ENCODE data around the gene MGAM2. TPM values are rescaled to one million over a fixed set of nuclear protein-coding genes. Genes with fewer than 3 reads are reported as not detected.
"Not testable (repeated sequence)": the region's sequence is repeated elsewhere in the genome, so short reads cannot be mapped to it uniquely, and the experiment has no call there.

The MGAM2 gene
- total and polyA plus RNA-seq, 9 donors: 0.05 to 0.20 (median 0.11) TPM; not detected in 2

DNA sequence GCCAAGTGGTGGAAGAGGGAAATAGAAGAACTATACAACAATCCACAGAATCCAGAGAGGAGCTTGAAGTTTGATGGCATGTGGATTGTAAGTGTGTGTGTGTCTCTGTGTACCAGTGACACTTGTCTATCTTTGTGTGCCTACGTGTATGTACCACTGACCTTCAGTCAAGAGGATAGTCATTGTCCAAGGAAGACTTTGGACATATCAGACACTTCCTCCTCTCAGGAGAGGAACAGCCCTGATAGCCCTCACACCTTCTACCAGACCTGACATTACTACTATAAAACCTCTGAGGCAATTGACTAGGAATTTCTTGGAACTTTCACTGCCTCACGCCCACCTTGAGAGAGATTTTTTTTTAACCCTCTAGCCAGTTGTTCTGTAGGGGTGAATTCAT, 19.6 kb upstream of the MGAM2 start:
- Histone ChIP-seq H3K9me3 (no peaks in the 10 kb centered on the region), H3K4me1 (ENCODE audit: insufficient read depth) (no peaks in the 10 kb centered on the region), H3K27me3 (no peaks in the 10 kb centered on the region), H3K4me3 (no peak overlapping the region), H3K27ac (no peak overlapping the region), H3K36me3 (no peaks in the 10 kb centered on the region)
- intact Hi-C loops (cut with DNase I): no loop called here
- no peak for DNase-seq
- 53 to 65% (median 57%) methylated on average over 2 of the region's 2 CpGs for WGBS, 3 donors
- TF ChIP-seq, protein P1, sequence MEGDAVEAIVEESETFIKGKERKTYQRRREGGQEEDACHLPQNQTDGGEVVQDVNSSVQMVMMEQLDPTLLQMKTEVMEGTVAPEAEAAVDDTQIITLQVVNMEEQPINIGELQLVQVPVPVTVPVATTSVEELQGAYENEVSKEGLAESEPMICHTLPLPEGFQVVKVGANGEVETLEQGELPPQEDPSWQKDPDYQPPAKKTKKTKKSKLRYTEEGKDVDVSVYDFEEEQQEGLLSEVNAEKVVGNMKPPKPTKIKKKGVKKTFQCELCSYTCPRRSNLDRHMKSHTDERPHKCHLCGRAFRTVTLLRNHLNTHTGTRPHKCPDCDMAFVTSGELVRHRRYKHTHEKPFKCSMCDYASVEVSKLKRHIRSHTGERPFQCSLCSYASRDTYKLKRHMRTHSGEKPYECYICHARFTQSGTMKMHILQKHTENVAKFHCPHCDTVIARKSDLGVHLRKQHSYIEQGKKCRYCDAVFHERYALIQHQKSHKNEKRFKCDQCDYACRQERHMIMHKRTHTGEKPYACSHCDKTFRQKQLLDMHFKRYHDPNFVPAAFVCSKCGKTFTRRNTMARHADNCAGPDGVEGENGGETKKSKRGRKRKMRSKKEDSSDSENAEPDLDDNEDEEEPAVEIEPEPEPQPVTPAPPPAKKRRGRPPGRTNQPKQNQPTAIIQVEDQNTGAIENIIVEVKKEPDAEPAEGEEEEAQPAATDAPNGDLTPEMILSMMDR (IDR thresholded peaks at IDR 0.05): no peak
- no peak for TF ChIP-seq EP300 (IDR thresholded peaks at IDR 0.05)
- no peak for TF ChIP-seq POLR2A (IDR thresholded peaks at IDR 0.05)

DNA sequence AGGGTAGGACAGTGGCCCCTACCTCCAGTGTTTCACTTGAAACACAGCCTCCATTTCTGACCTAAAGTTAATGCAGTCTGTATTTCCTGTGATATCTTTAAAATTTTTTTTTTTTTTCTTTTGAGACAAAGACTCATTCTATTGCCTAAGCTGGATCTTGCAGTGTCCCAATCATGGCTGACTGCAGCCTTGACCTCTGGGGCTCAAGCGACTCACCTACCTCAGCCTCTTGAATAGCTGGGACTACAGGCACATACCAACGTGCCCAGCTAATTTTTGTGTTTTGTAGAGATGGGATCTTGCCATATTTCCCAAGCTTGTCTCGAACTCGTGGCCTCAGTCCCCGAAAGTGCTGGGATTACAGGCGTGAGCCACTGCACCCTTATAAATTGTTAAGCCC, 16.7 kb upstream of the MGAM2 start:
- no peaks in the 10 kb centered on the region for H3K27me3 ChIP-seq
- 86 to 89% (median 87%) methylated on average over 6 of the region's 6 CpGs for WGBS, 3 donors
- no peaks in the 10 kb centered on the region for H3K36me3 ChIP-seq
- no peak overlapping the region for H3K4me3 ChIP-seq
- H3K4me1 ChIP-seq (ENCODE audit: insufficient read depth): no peaks in the 10 kb centered on the region
- H3K27ac ChIP-seq: no peak overlapping the region
- no peaks in the 10 kb centered on the region for H3K9me3 ChIP-seq
- DNase-seq: no peak
- TF ChIP-seq EP300 (IDR thresholded peaks at IDR 0.05): no peak
- TF ChIP-seq, protein P1 (IDR thresholded peaks at IDR 0.05): no peak
- no peak for TF ChIP-seq POLR2A (IDR thresholded peaks at IDR 0.05)
- intact Hi-C loops (cut with DNase I): loop anchor here in 2 of 4 donors (2.0 to 5.0 kb wide), 2 partner anchors 30 to 33 kb away; no protein-coding TSS in a partner anchor

DNA sequence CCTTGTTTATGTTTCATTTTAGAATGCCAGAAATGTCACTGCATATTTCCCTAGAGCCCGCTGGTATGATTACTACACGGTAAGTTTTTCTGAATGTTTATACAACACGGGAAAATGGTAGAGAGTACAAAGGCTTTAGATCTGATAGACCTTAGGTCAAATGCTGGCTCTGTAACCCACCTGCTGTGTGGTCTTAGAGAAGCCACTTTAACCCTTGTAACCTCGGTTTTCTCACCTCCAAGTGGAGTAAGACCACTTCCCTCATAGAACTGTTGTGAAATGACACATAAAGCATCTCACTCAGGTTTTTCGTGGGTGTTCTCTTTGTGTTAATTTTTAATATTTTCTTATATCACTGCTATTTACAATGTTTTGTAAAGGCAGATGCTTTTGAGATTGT, 13.9 kb upstream of the MGAM2 start:
- DNase-seq: no peak
- Histone ChIP-seq H3K27ac (no peak overlapping the region), H3K4me1 (ENCODE audit: insufficient read depth) (no peaks in the 10 kb centered on the region), H3K27me3 (no peaks in the 10 kb centered on the region), H3K36me3 (no peaks in the 10 kb centered on the region), H3K9me3 (no peaks in the 10 kb centered on the region), H3K4me3 (no peak overlapping the region)
- WGBS, 3 donors: 68 to 76% (median 74%) methylated on average over 5 of the region's 5 CpGs
- intact Hi-C loops (cut with DNase I): loop anchor here in 1 of 4 donors (5.0 kb wide), 1 partner anchor 35 kb away; no protein-coding TSS in a partner anchor
- TF ChIP-seq EP300 (IDR thresholded peaks at IDR 0.05): no peak
- TF ChIP-seq, protein P1 (IDR thresholded peaks at IDR 0.05): no peak
- TF ChIP-seq POLR2A (IDR thresholded peaks at IDR 0.05): no peak

DNA sequence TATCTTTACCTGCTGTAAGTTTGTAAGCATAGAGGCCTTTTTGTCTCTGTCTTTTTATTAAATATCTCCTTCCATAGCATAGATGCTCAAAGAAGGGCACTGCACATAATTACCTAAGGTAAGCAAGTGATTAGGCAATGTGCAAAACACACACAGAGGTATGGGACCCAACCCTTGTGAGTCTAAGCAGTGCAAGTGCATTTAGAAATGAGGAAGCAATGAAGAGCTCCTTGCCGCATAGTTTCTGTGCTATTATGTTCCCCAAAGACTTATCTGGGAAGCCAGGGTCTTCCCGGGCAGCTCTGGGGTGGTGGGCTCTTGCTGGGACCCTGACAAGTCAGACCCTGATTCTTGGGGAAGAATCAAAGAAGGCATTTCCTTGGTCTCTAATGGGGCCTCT, 13.5 kb upstream of the MGAM2 start:
- no peaks in the 10 kb centered on the region for H3K36me3 ChIP-seq
- H3K4me1 ChIP-seq (ENCODE audit: insufficient read depth): no peaks in the 10 kb centered on the region
- intact Hi-C loops (cut with DNase I): loop anchor here in 1 of 4 donors (5.0 kb wide), 1 partner anchor 36 kb away; no protein-coding TSS in a partner anchor
- H3K9me3 ChIP-seq: no peaks in the 10 kb centered on the region
- H3K27me3 ChIP-seq: no peaks in the 10 kb centered on the region
- WGBS, 3 donors: 43 to 58% (median 46%) methylated on average over 2 of the region's 2 CpGs
- no peak for DNase-seq
- TF ChIP-seq POLR2A (IDR thresholded peaks at IDR 0.05) (no peak), EP300 (IDR thresholded peaks at IDR 0.05) (no peak)
- TF ChIP-seq, protein P1 (IDR thresholded peaks at IDR 0.05): no peak
- H3K27ac ChIP-seq: no peak overlapping the region
- no peak overlapping the region for H3K4me3 ChIP-seq

DNA sequence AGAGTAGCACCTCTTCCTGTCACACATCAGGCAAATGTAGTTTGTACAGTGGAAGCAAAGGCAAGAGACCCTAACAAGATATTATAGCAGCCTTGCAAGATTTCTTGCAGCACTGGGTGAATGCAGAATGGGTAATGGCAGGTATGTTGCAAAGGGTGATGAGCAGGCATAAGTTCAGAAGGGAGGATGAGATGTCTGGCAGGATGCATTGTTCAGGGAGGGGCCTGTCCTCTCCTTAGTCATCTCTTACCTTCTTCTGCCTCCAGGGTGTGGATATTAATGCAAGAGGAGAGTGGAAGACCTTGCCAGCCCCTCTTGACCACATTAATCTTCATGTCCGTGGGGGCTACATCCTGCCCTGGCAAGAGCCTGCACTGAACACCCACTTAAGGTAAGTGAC, 12.2 kb upstream of the MGAM2 start:
- WGBS, 3 donors: 56 to 81% (median 56%) methylated on average over 1 of the region's 1 CpG
- not testable (repeated sequence) for H3K36me3 ChIP-seq; DNase-seq; H3K4me3 ChIP-seq; H3K27me3 ChIP-seq; H3K4me1 ChIP-seq (ENCODE audit: insufficient read depth); H3K9me3 ChIP-seq; H3K27ac ChIP-seq
- intact Hi-C loops (cut with DNase I): loop anchor here in 1 of 4 donors (5.0 kb wide), 1 partner anchor 37 kb away; no protein-coding TSS in a partner anchor

Measured in ovary (tissue), 9 donors.